CD4-positive, alpha-beta memory T cell (primary cell): ENCODE measurements around the gene FUZ. TPM values are rescaled to one million over a fixed set of nuclear protein-coding genes. Genes with fewer than 3 reads are reported as not detected.
A peak's percentile ranks its signal among the peaks of the same experiment; 100 is the strongest.

ENCODE experiments used
- CTCF ChIA-PET: fragments of 350-600 bp; sonication (Branson Sonifier 250); formaldehyde crosslinking; loops from one replicate; lab custom pipeline; 2021; ENCODE audit warnings: inconsistent platforms; ENCODE audit not compliant: partially characterized antibody; lab: Charles Lee
- POLR2A ChIA-PET: fragments of 350-600 bp; sonication (Branson Sonifier 250); formaldehyde crosslinking; loops from one replicate; lab custom pipeline; 2021; ENCODE audit not compliant: partially characterized antibody; lab: Charles Lee
- DNase-seq, 5 donors: peaks; one replicate each; pipeline versions ENCODE4 v3.0.0 to v3.0.0-alpha.2; 2020 to 2022; ENCODE audit warnings: mixed read lengths in 1 of 5
- H3K27ac ChIP-seq: one replicate; pipeline ENCODE4 v1.7.0; 2013; ENCODE audit warnings: low read depth, low read length
- H3K27me3 ChIP-seq: 2 replicates; pipeline ENCODE4 v1.7.0; 2013; ENCODE audit warnings: mild to moderate bottlenecking, low read length, moderate library complexity; ENCODE audit not compliant: insufficient read depth
- H3K36me3 ChIP-seq: 2 replicates; pipeline ENCODE4 v1.7.0; 2013; ENCODE audit warnings: mild to moderate bottlenecking, low read length, moderate library complexity; ENCODE audit not compliant: insufficient read depth
- H3K4me1 ChIP-seq: 2 replicates; pipeline ENCODE4 v1.7.0; 2013; ENCODE audit warnings: mild to moderate bottlenecking, low read length, moderate library complexity; ENCODE audit not compliant: insufficient read depth
- H3K4me3 ChIP-seq, 2 donors: one replicate each; pipeline ENCODE4 v1.7.0; 2013; ENCODE audit warnings: low read length in 2 of 2, mild to moderate bottlenecking in 1 of 2
- H3K9me3 ChIP-seq, 2 donors: one replicate each; pipeline ENCODE4 v1.7.0; 2013; ENCODE audit warnings: low read length in 2 of 2, control low read depth in 1 of 2; ENCODE audit not compliant: control insufficient read depth in 1 of 2
- H3K27ac Mint-ChIP-seq, 7 donors: one replicate each; pipeline ENCODE4 v1.8.0; 2020 to 2021; ENCODE audit warnings: mixed read lengths in 7 of 7, mild to moderate bottlenecking in 6 of 7, inconsistent platforms in 3 of 7, moderate library complexity in 3 of 7
- H3K27me3 Mint-ChIP-seq, 2 donors: one replicate each; pipeline ENCODE4 v1.8.0; 2020 to 2021; ENCODE audit warnings: mixed read lengths in 2 of 2
- H3K36me3 Mint-ChIP-seq, 2 donors: one replicate each; pipeline ENCODE4 v1.8.0; 2020 to 2021; ENCODE audit warnings: mixed read lengths in 2 of 2, inconsistent platforms in 1 of 2, mild to moderate bottlenecking in 1 of 2
- H3K4me1 Mint-ChIP-seq, 4 donors: one replicate each; pipeline ENCODE4 v1.8.0; 2020 to 2021; ENCODE audit warnings: mixed read lengths in 4 of 4, mild to moderate bottlenecking in 1 of 4
- H3K4me3 Mint-ChIP-seq, 8 donors: one replicate each; pipeline ENCODE4 v1.8.0; 2020 to 2021; ENCODE audit warnings: mixed read lengths in 8 of 8, mild to moderate bottlenecking in 7 of 8, moderate library complexity in 6 of 8, inconsistent platforms in 3 of 8
- H3K9me3 Mint-ChIP-seq, 8 donors: one replicate each; pipeline ENCODE4 v1.8.0; 2020 to 2021; ENCODE audit warnings: mixed read lengths in 8 of 8, mild to moderate bottlenecking in 5 of 8, inconsistent platforms in 3 of 8, moderate library complexity in 1 of 8
- intact Hi-C: fragments of 100-400 bp; cut with micrococcal nuclease; formaldehyde crosslinking; loops from one replicate; pipeline ENCODE4 v1.15.1; 2023
- polyA plus RNA-seq, 2 donors: library from polyadenylated mRNA; unstranded; fragments of 300-500 nt; fragmentation: Illumina TruSeq; gene quantifications; one replicate each; pipeline ENCODE4 v1.2.3, GENCODE V29; 2021
- total RNA-seq, 2 experiments: library from RNA; stranded (reverse); gene quantifications; one replicate each; pipeline ENCODE4 v1.2.3, GENCODE V29; 2021

The FUZ gene
- total and polyA plus RNA-seq, 4 experiments from 2014 or later = 4.9 to 24.1 (median 14.9) TPM

DNA sequence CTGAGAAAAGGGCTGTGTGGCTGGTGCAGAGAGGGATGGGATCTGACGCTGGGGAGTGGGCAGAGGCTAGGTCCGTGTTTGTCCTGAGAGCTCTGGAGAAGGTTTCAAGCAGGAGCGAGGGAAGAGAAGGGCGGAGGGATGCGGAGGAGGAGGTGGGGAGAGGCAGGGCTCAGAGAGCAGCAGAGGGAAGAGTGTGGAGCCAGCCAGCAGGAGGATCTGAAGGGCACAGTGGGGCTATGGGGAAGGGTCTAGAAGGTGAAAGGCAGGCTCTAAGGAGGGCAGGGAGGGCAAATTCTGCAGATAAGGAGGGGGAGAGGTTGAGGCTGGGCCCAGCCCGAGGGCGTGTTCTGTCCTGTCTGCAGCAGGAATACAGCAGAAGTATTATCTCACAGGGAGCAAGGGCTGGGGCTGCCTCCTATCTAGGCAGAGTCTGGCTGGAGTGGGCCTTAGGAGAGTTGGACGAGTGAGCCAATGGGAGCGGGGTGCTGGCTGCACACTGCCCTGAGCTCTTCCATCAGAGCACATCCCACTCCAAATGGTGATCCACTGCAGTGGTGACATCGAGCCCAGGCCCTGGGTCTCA lies 40.2 kb downstream of the FUZ start:
- ChIA-PET CTCF (interaction anchor here (0.5 kb wide), 1 partner anchor 226 kb away, joined by 4 read pairs; no protein-coding TSS in a partner anchor), POLR2A (no interaction called here)
- intact Hi-C loops = no loop called here
- H3K36me3 Mint-ChIP-seq = peaks cover 14 to 18% of the 10 kb centered on the region in 2 donors
- peak overlapping the region in 1 of 7 donors; percentile 36 for H3K27ac Mint-ChIP-seq
- Histone ChIP-seq H3K36me3 (no peaks in the 10 kb centered on the region), H3K27ac (no peak overlapping the region), H3K4me1 (peaks cover 20% of the 10 kb centered on the region), H3K9me3 (no peaks in the 10 kb centered on the region), H3K4me3 (no peak overlapping the region), H3K27me3 (no peaks in the 10 kb centered on the region)
- no peak overlapping the region for H3K4me3 Mint-ChIP-seq
- H3K9me3 Mint-ChIP-seq = no peaks in the 10 kb centered on the region
- H3K4me1 Mint-ChIP-seq = peaks cover 24 to 44% (median 29%) of the 10 kb centered on the region in 4 donors
- DNase-seq = no peak
- H3K27me3 Mint-ChIP-seq = no peaks in the 10 kb centered on the region

DNA sequence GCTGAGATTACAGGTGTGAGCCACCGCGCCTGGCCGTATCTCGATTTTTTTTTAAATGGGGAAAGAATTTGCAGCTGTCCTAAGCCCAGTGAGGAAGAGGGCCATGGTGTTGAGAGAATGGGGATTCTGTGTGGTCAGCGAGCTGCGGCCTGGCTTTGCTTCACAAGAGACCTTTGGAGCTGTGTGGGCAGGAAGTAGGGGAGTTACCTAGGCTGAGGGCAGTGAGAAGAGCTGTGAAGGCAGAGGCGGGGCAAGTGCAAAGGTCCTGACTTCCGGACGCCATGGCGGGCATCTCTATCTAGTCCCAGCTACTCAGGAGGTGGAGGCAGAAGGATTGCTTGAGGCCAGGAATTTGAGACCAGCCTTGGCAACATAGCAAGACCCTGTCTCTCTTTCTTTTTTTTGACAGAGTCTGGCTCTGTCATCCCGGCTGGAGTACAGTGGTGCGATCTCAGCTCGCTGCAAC lies 41.4 kb downstream of the FUZ start:
- H3K9me3 Mint-ChIP-seq = no peaks in the 10 kb centered on the region
- H3K36me3 Mint-ChIP-seq = peaks cover 14 to 24% of the 10 kb centered on the region in 2 donors
- H3K27me3 Mint-ChIP-seq = no peaks in the 10 kb centered on the region
- H3K27ac Mint-ChIP-seq = peak overlapping the region in 2 of 7 donors; percentile 46 to 89
- no peaks in the 10 kb centered on the region for H3K27me3 ChIP-seq
- H3K4me1 ChIP-seq = peaks cover 27% of the 10 kb centered on the region
- intact Hi-C loops = no loop called here
- POLR2A ChIA-PET = no interaction called here
- CTCF ChIA-PET = interaction anchor here (1.8 kb wide), 1 partner anchor 54 kb away, joined by 6 read pairs; no protein-coding TSS in a partner anchor
- no peaks in the 10 kb centered on the region for H3K9me3 ChIP-seq
- H3K36me3 ChIP-seq = no peaks in the 10 kb centered on the region
- H3K4me1 Mint-ChIP-seq = peaks cover 31 to 54% (median 37%) of the 10 kb centered on the region in 4 donors
- H3K4me3 ChIP-seq = no peak overlapping the region
- H3K27ac ChIP-seq = no peak overlapping the region
- peak overlapping the region in 1 of 8 donors; percentile 29 for H3K4me3 Mint-ChIP-seq
- no peak for DNase-seq

DNA sequence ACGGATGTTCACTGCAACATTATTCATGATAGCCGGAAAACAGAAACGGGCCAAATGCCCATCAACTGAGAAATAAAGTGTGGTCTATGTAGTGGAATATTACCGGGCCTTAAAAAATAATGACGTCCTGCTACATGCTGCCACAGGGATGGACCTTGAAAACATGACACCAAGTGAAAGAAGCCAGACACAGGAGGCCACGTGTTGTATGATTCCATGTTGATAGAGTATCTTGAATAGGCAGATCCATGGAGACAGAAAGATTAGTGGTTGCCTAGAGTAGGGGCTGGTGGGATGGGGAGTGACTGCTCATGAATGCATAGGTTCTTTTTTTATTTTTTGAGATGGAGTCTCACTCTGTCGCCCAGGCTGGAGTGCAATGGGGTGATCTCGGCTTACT lies 42.6 kb downstream of the FUZ start:
- intact Hi-C loops = no loop called here
- H3K36me3 ChIP-seq = no peaks in the 10 kb centered on the region
- H3K27ac ChIP-seq = no peak overlapping the region
- peaks cover 39 to 60% (median 43%) of the 10 kb centered on the region in 4 donors for H3K4me1 Mint-ChIP-seq
- H3K9me3 Mint-ChIP-seq = no peaks in the 10 kb centered on the region
- no peak for DNase-seq
- H3K9me3 ChIP-seq = no peaks in the 10 kb centered on the region
- peaks cover 11 to 29% of the 10 kb centered on the region in 2 donors for H3K36me3 Mint-ChIP-seq
- no peak overlapping the region for H3K4me3 ChIP-seq
- peaks cover 34% of the 10 kb centered on the region for H3K4me1 ChIP-seq
- H3K27ac Mint-ChIP-seq = peak overlapping the region in 3 of 7 donors; percentile 31 to 66 (median 36)
- ChIA-PET POLR2A (no interaction called here), CTCF (interaction anchor here (1.8 kb wide), 1 partner anchor 53 kb away, joined by 6 read pairs; no protein-coding TSS in a partner anchor)
- H3K4me3 Mint-ChIP-seq = peak overlapping the region in 1 of 8 donors; percentile 44
- H3K27me3 ChIP-seq = no peaks in the 10 kb centered on the region
- H3K27me3 Mint-ChIP-seq = no peaks in the 10 kb centered on the region

DNA sequence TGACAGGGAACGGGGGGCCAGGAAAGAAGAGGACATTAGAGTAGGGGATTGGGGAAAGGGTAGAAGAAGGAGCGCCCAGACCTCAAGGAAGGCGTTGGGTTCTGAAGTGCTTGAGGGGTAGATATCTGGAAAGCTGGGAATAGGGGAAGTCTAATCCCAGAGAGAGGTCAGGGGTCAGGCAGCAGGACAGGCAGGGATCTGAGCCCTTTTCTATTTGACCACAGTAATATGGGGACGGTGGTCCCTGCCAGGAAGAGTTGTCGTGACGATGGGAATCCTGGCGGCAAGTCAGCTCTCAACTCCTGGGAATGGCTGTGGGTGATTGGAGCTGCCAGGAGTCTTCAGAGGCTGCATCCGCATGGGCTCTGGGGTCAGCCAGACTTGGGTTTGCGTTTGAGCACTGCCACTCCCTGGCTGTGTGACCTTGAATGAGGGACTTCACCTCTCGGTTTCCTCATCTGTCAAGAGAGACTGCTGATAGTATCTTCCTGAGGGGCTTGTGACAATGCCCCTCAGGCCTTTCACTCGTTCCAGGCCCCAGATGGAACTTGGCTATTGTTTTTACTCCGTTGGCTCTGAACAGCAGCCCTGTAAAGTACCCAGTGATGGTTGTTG lies 45.0 kb downstream of the FUZ start:
- H3K4me3 Mint-ChIP-seq = peak overlapping the region; percentile 91 to 95 (median 92)
- Histone ChIP-seq H3K36me3 (no peaks in the 10 kb centered on the region), H3K9me3 (no peaks in the 10 kb centered on the region), H3K4me1 (peaks cover 36% of the 10 kb centered on the region), H3K27ac (peak overlapping the region; percentile 80), H3K27me3 (no peaks in the 10 kb centered on the region), H3K4me3 (peak overlapping the region in 1 of 2 donors; percentile 79)
- POLR2A ChIA-PET = interaction anchor here (2.1 to 3.5 kb wide), 3 partner anchors 45 to 109 kb away, joined by 9 to 24 read pairs (median 24); partner anchors contain the start of genes AKT1S1, FUZ and TBC1D17
- CTCF ChIA-PET = interaction anchor here (1.6 to 2.1 kb wide), 2 partner anchors 51 to 96 kb away, joined by 3 to 8 read pairs; no protein-coding TSS in a partner anchor
- DNase-seq = no peak
- H3K27me3 Mint-ChIP-seq = no peaks in the 10 kb centered on the region
- no peaks in the 10 kb centered on the region for H3K9me3 Mint-ChIP-seq
- peaks cover 34 to 53% (median 38%) of the 10 kb centered on the region in 4 donors for H3K4me1 Mint-ChIP-seq
- peaks cover 11 to 22% of the 10 kb centered on the region in 2 donors for H3K36me3 Mint-ChIP-seq
- H3K27ac Mint-ChIP-seq = peak overlapping the region in 6 of 7 donors; percentile 85 to 95 (median 90)
- intact Hi-C loops = loop anchor here (2.0 to 5.0 kb wide), 3 partner anchors 99 to 176 kb away; partner anchors contain the start of genes PNKP and PRR12

DNA sequence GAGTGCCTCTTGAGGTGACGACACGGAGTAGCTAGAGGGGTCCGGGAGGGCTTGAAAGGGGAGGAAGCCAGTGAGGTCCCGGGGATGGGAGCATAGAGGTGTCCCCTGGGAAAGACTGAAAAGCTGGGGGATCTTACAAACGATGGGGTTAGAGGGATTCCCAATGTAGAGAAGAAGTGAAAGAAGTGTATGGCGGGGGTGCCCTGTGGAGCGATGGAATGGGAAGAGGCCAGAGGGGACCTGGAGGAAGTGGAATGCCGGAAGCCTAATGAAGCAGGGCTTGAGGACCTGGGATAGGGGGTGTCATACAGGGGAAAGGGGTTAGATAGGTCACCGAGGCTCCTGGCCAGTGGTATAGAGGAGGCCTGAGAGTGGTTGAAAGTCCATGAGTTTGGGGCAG lies 45.7 kb downstream of the FUZ start:
- Mint-ChIP-seq H3K9me3 (no peaks in the 10 kb centered on the region), H3K4me1 (peaks cover 33 to 48% (median 37%) of the 10 kb centered on the region in 4 donors), H3K4me3 (peak overlapping the region; percentile 91 to 95 (median 92)), H3K36me3 (peaks cover 11 to 18% of the 10 kb centered on the region in 2 donors), H3K27me3 (no peaks in the 10 kb centered on the region), H3K27ac (peak overlapping the region; percentile 85 to 95 (median 91))
- ChIA-PET CTCF (interaction anchor here (1.0 to 2.1 kb wide), 3 partner anchors 50 to 95 kb away, joined by 3 to 8 read pairs (median 3); no protein-coding TSS in a partner anchor), POLR2A (interaction anchor here (1.0 to 3.5 kb wide), 13 partner anchors 46 to 162 kb away, joined by 3 to 24 read pairs (median 5); partner anchors contain the start of genes AKT1S1, ATF5, FUZ and MED25)
- DNase-seq = no peak
- H3K27ac ChIP-seq = peak overlapping the region; percentile 80
- H3K27me3 ChIP-seq = no peaks in the 10 kb centered on the region
- peaks cover 36% of the 10 kb centered on the region for H3K4me1 ChIP-seq
- peak overlapping the region; percentile 79 to 84 for H3K4me3 ChIP-seq
- H3K9me3 ChIP-seq = no peaks in the 10 kb centered on the region
- no peaks in the 10 kb centered on the region for H3K36me3 ChIP-seq
- intact Hi-C loops = loop anchor here (2.0 to 5.0 kb wide), 3 partner anchors 99 to 175 kb away; partner anchors contain the start of genes PNKP and PRR12

DNA sequence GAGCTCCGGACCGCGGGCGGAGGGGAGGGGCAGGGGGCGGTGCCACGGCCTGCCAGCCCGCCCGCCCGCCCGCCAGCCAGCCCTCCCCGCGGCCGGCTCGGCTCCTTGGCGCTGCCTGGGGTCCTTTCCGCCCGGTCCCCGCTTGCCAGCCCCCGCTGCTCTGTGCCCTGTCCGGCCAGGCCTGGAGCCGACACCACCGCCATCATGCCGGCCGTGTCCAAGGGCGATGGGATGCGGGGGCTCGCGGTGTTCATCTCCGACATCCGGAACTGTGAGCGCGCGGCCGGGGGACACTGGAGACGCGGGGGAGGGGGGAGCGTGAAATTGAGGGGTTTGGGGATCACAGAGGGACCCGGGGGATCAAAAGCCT lies 46.2 kb downstream of the FUZ start, which contains the start of gene AP2A1:
Gene AP2A1 (plus strand): TSS at position 72 of the 370 bp plus-strand sequence. CDS start 133 bp downstream, at position 205.
- CTCF ChIA-PET = interaction anchor here (1.0 to 2.1 kb wide), 3 partner anchors 49 to 95 kb away, joined by 3 to 8 read pairs (median 3); no protein-coding TSS in a partner anchor
- intact Hi-C loops = loop anchor here (1.0 to 5.0 kb wide), 10 partner anchors 42 to 1322 kb away; partner anchors contain the start of genes AKT1S1, FUZ, GRWD1 and PNKP

More for the DNA sequence above, 46.2 kb downstream of the FUZ start, which contains the start of gene AP2A1:
- Histone ChIP-seq H3K27ac (peak within 1 kb of the TSS; percentile 80), H3K9me3 (no peaks in the 10 kb centered on the region), H3K4me3 (peak within 1 kb of the TSS; percentile 79 to 88), H3K4me1 (peaks cover 36% of the 10 kb centered on the region), H3K36me3 (no peaks in the 10 kb centered on the region), H3K27me3 (no peaks in the 10 kb centered on the region)
- H3K36me3 Mint-ChIP-seq = peaks cover 11 to 18% of the 10 kb centered on the region in 2 donors
- POLR2A ChIA-PET = interaction anchor here (0.7 to 3.5 kb wide), 16 partner anchors 43 to 1796 kb away, joined by 3 to 24 read pairs (median 4); partner anchors contain the start of genes AKT1S1, ATF5, FUZ and MED25
- DNase-seq = no peak
- H3K4me3 Mint-ChIP-seq = peak within 1 kb of the TSS; percentile 92 to 99 (median 94)
- H3K4me1 Mint-ChIP-seq = peaks cover 33 to 48% (median 37%) of the 10 kb centered on the region in 4 donors
- peak within 1 kb of the TSS; percentile 85 to 97 (median 96) for H3K27ac Mint-ChIP-seq
- H3K9me3 Mint-ChIP-seq = no peaks in the 10 kb centered on the region
- no peaks in the 10 kb centered on the region for H3K27me3 Mint-ChIP-seq
